ENCODE data around the gene RALGDS. TPM values are rescaled to one million over a fixed set of nuclear protein-coding genes. Genes with fewer than 3 reads are reported as not detected.
A peak's percentile ranks its signal among the peaks of the same experiment; 100 is the strongest.
"Not testable (repeated sequence)": the region's sequence is repeated elsewhere in the genome, so short reads cannot be mapped to it uniquely, and the experiment has no call there.

The RALGDS gene
- total RNA-seq, 1 donor from 2014 or later: 94.4 TPM

GRCh38 chr9:133063159-133063499 lies 57.9 kb downstream of the RALGDS start:
- H3K27ac Mint-ChIP-seq: no peak overlapping the region
- no peak overlapping the region for H3K4me3 Mint-ChIP-seq

GRCh38 chr9:133062569-133062968 lies 58.5 kb downstream of the RALGDS start:
- Mint-ChIP-seq H3K36me3 (ENCODE audit: low read depth) (peaks cover 14% of the 10 kb centered on the region), H3K4me1 (ENCODE audit: low read depth) (peaks cover 30% of the 10 kb centered on the region)
- DNase-seq (ENCODE audit: low spot score); H3K9me3 Mint-ChIP-seq; H3K27me3 Mint-ChIP-seq (ENCODE audit: insufficient read depth); H3K27ac Mint-ChIP-seq; H3K4me3 Mint-ChIP-seq; intact Hi-C loops (cut with micrococcal nuclease): not testable (repeated sequence)

More at GRCh38 chr9:133063159-133063499, 57.9 kb downstream of the RALGDS start:
- intact Hi-C loops (cut with micrococcal nuclease): no loop called here
- Mint-ChIP-seq H3K9me3 (no peaks in the 10 kb centered on the region), H3K4me1 (ENCODE audit: low read depth) (peaks cover 25% of the 10 kb centered on the region), H3K36me3 (ENCODE audit: low read depth) (peaks cover 9% of the 10 kb centered on the region), H3K27me3 (ENCODE audit: insufficient read depth) (no peaks in the 10 kb centered on the region)
- DNase-seq (ENCODE audit: low spot score): no peak

GRCh38 chr9:133061764-133062145 lies 59.3 kb downstream of the RALGDS start, which contains the start of gene CEL:
Gene CEL, plus strand, starts transcription at chr9:133061981. Its CDS starts 22 bp downstream, at chr9:133062003.
- DNase-seq (ENCODE audit: low spot score); H3K9me3 Mint-ChIP-seq; intact Hi-C loops (cut with micrococcal nuclease); H3K27me3 Mint-ChIP-seq (ENCODE audit: insufficient read depth); H3K4me3 Mint-ChIP-seq: not testable (repeated sequence)
- peaks cover 35% of the 10 kb centered on the region for H3K4me1 Mint-ChIP-seq (ENCODE audit: low read depth)
- H3K27ac Mint-ChIP-seq: peak within 1 kb of the TSS; percentile 44
- peaks cover 16% of the 10 kb centered on the region for H3K36me3 Mint-ChIP-seq (ENCODE audit: low read depth)

- intact Hi-C loops (cut with micrococcal nuclease); H3K27me3 Mint-ChIP-seq (ENCODE audit: insufficient read depth); H3K9me3 Mint-ChIP-seq; DNase-seq (ENCODE audit: low spot score); H3K4me3 Mint-ChIP-seq: not testable (repeated sequence)
- H3K36me3 Mint-ChIP-seq (ENCODE audit: low read depth): peaks cover 21% of the 10 kb centered on the region
- H3K27ac Mint-ChIP-seq: peak overlapping the region; percentile 44
- peaks cover 41% of the 10 kb centered on the region for H3K4me1 Mint-ChIP-seq (ENCODE audit: low read depth)
Observed at GRCh38 chr9:133061019-133061763, 59.8 kb downstream of the RALGDS start.

GRCh38 chr9:133060417-133060841 lies 60.6 kb downstream of the RALGDS start:
- peak overlapping the region; percentile 15 for H3K4me3 Mint-ChIP-seq

GRCh38 chr9:133059623-133060022 lies 61.4 kb downstream of the RALGDS start:
- no peaks in the 10 kb centered on the region for H3K9me3 Mint-ChIP-seq
- peaks cover 25% of the 10 kb centered on the region for H3K36me3 Mint-ChIP-seq (ENCODE audit: low read depth)
- peak overlapping the region; percentile 39 for H3K4me3 Mint-ChIP-seq
- H3K27ac Mint-ChIP-seq: peak overlapping the region; percentile 63
- no peak for DNase-seq (ENCODE audit: low spot score)
- peaks cover 44% of the 10 kb centered on the region for H3K4me1 Mint-ChIP-seq (ENCODE audit: low read depth)
- intact Hi-C loops (cut with micrococcal nuclease): no loop called here
- H3K27me3 Mint-ChIP-seq (ENCODE audit: insufficient read depth): no peaks in the 10 kb centered on the region

More at GRCh38 chr9:133060417-133060841, 60.6 kb downstream of the RALGDS start:
- Mint-ChIP-seq H3K9me3 (no peaks in the 10 kb centered on the region), H3K27me3 (ENCODE audit: insufficient read depth) (no peaks in the 10 kb centered on the region), H3K36me3 (ENCODE audit: low read depth) (peaks cover 25% of the 10 kb centered on the region), H3K4me1 (ENCODE audit: low read depth) (peaks cover 44% of the 10 kb centered on the region), H3K27ac (peak overlapping the region; percentile 86)
- intact Hi-C loops (cut with micrococcal nuclease): no loop called here
- no peak for DNase-seq (ENCODE audit: low spot score)

- Mint-ChIP-seq H3K4me1 (ENCODE audit: low read depth) (peaks cover 44% of the 10 kb centered on the region), H3K9me3 (no peaks in the 10 kb centered on the region), H3K27ac (peak overlapping the region; percentile 85), H3K27me3 (ENCODE audit: insufficient read depth) (no peaks in the 10 kb centered on the region), H3K4me3 (peak overlapping the region; percentile 39), H3K36me3 (ENCODE audit: low read depth) (peaks cover 30% of the 10 kb centered on the region)
- DNase-seq (ENCODE audit: low spot score): no peak
- intact Hi-C loops (cut with micrococcal nuclease): no loop called here
Observed at GRCh38 chr9:133058550-133059320, 62.3 kb downstream of the RALGDS start.

GRCh38 chr9:133058071-133058470 lies 63.0 kb downstream of the RALGDS start:
- Mint-ChIP-seq H3K4me1 (ENCODE audit: low read depth) (peaks cover 44% of the 10 kb centered on the region), H3K9me3 (no peaks in the 10 kb centered on the region), H3K27ac (peak overlapping the region; percentile 53), H3K27me3 (ENCODE audit: insufficient read depth) (no peaks in the 10 kb centered on the region), H3K4me3 (no peak overlapping the region), H3K36me3 (ENCODE audit: low read depth) (peaks cover 32% of the 10 kb centered on the region)
- intact Hi-C loops (cut with micrococcal nuclease): no loop called here
- no peak for DNase-seq (ENCODE audit: low spot score)

GRCh38 chr9:133057553-133057952 lies 63.5 kb downstream of the RALGDS start:
- no peak for DNase-seq (ENCODE audit: low spot score)
- H3K9me3 Mint-ChIP-seq: no peaks in the 10 kb centered on the region
- peaks cover 44% of the 10 kb centered on the region for H3K4me1 Mint-ChIP-seq (ENCODE audit: low read depth)
- H3K4me3 Mint-ChIP-seq: no peak overlapping the region
- H3K36me3 Mint-ChIP-seq (ENCODE audit: low read depth): peaks cover 33% of the 10 kb centered on the region
- no peaks in the 10 kb centered on the region for H3K27me3 Mint-ChIP-seq (ENCODE audit: insufficient read depth)
- peak overlapping the region; percentile 52 for H3K27ac Mint-ChIP-seq
- intact Hi-C loops (cut with micrococcal nuclease): no loop called here

GRCh38 chr9:133057006-133057405 lies 64.0 kb downstream of the RALGDS start:
- H3K27ac Mint-ChIP-seq: peak overlapping the region; percentile 44
- H3K4me3 Mint-ChIP-seq: no peak overlapping the region
- intact Hi-C loops (cut with micrococcal nuclease): no loop called here
- H3K9me3 Mint-ChIP-seq: no peaks in the 10 kb centered on the region
- H3K4me1 Mint-ChIP-seq (ENCODE audit: low read depth): peaks cover 44% of the 10 kb centered on the region
- H3K36me3 Mint-ChIP-seq (ENCODE audit: low read depth): peaks cover 36% of the 10 kb centered on the region
- H3K27me3 Mint-ChIP-seq (ENCODE audit: insufficient read depth): no peaks in the 10 kb centered on the region
- peak; percentile 16 for DNase-seq (ENCODE audit: low spot score)

GRCh38 chr9:133056533-133056932 lies 64.5 kb downstream of the RALGDS start:
- H3K4me1 Mint-ChIP-seq (ENCODE audit: low read depth): peaks cover 44% of the 10 kb centered on the region
- H3K27ac Mint-ChIP-seq: peak overlapping the region; percentile 34

GRCh38 chr9:133055788-133056420 lies 65.1 kb downstream of the RALGDS start:
- Mint-ChIP-seq H3K9me3 (no peaks in the 10 kb centered on the region), H3K4me3 (no peak overlapping the region), H3K27me3 (ENCODE audit: insufficient read depth) (no peaks in the 10 kb centered on the region), H3K36me3 (ENCODE audit: low read depth) (peaks cover 38% of the 10 kb centered on the region), H3K27ac (peak overlapping the region; percentile 34), H3K4me1 (ENCODE audit: low read depth) (peaks cover 44% of the 10 kb centered on the region)
- no peak for DNase-seq (ENCODE audit: low spot score)
- intact Hi-C loops (cut with micrococcal nuclease): no loop called here

More at GRCh38 chr9:133056533-133056932, 64.5 kb downstream of the RALGDS start:
- DNase-seq (ENCODE audit: low spot score): no peak
- H3K27me3 Mint-ChIP-seq (ENCODE audit: insufficient read depth): no peaks in the 10 kb centered on the region
- intact Hi-C loops (cut with micrococcal nuclease): no loop called here
- no peak overlapping the region for H3K4me3 Mint-ChIP-seq
- no peaks in the 10 kb centered on the region for H3K9me3 Mint-ChIP-seq
- peaks cover 38% of the 10 kb centered on the region for H3K36me3 Mint-ChIP-seq (ENCODE audit: low read depth)

GRCh38 chr9:133054966-133055365 lies 66.1 kb downstream of the RALGDS start:
- peaks cover 37% of the 10 kb centered on the region for H3K4me1 Mint-ChIP-seq (ENCODE audit: low read depth)
- H3K27me3 Mint-ChIP-seq (ENCODE audit: insufficient read depth): no peaks in the 10 kb centered on the region
- no peak for DNase-seq (ENCODE audit: low spot score)
- intact Hi-C loops (cut with micrococcal nuclease): no loop called here
- H3K36me3 Mint-ChIP-seq (ENCODE audit: low read depth): peaks cover 39% of the 10 kb centered on the region
- H3K4me3 Mint-ChIP-seq: no peak overlapping the region
- H3K27ac Mint-ChIP-seq: no peak overlapping the region
- no peaks in the 10 kb centered on the region for H3K9me3 Mint-ChIP-seq

All from activated T-helper 1 cell treated with anti-CD3 and anti-CD28 coated beads, Interleukin-12 subunit alpha, Interleukin-12 subunit beta, Interleukin-2, Interleukin-4 antibody, amounts not matched to agents 30 ng/mL and 10 ng/mL and 1 ng/mL, durations not matched to agents 14 hours and 24 hours and 36 hours (primary cell).